ENCODE results near the gene LDAH. TPM values are rescaled to one million over a fixed set of nuclear protein-coding genes. Genes with fewer than 3 reads are reported as not detected.
A peak's percentile ranks its signal among the peaks of the same experiment; 100 is the strongest.

LDAH gene
- total and polyA plus RNA-seq, 3 experiments from 2014 or later = 12.7 to 32.1 (median 31.6) TPM

DNA sequence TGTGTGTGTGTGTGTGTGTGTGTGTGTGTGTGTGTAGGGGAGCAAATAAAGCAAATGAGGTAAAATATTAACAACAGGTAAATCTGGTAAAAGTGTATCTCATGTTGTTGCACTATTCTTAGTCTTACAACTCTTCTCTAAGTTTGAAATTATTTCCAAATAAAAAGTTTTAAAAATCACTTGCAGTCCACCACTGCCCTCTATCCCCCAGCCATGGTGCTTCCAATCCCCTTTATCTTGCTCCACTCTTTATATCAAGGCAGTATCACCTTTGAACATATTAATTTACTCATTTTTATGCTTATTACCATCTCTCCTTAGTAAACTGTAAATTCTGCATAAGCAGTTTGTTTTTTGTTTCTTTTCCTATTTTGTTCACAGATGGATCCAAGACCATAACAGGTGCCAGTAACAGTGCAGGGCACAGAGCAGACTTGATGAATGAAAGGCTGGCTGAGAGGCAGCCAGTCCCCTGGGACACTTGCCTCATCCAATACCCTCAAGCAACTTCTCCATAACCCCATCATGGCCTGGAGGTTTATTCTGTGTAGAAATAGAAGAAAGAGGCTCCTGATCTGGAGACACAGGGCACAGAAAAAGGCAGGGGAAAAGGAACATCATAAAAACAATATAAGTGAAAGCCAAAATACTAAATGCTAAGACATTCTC, 67.6 kb downstream of the LDAH start:
- POLR2A ChIA-PET = no interaction called here
- no peak overlapping the region for H3K4me3 Mint-ChIP-seq
- Histone ChIP-seq H3K4me3 (ENCODE audit: low read length) (no peak overlapping the region), H3K27me3 (ENCODE audit: insufficient read depth, low read length, poor library complexity, severe bottlenecking) (no peaks in the 10 kb centered on the region), H3K27ac (ENCODE audit: low read depth, low read length) (no peak overlapping the region), H3K4me1 (ENCODE audit: insufficient read depth, low read length) (no peaks in the 10 kb centered on the region), H3K36me3 (ENCODE audit: insufficient read depth, low read length) (no peaks in the 10 kb centered on the region), H3K9me3 (ENCODE audit: low read length) (no peaks in the 10 kb centered on the region)
- peaks cover 14 to 42% (median 37%) of the 10 kb centered on the region in 3 donors for H3K36me3 Mint-ChIP-seq
- peak overlapping the region in 1 of 8 donors; percentile 21 for H3K27ac Mint-ChIP-seq
- no peaks in the 10 kb centered on the region for H3K27me3 Mint-ChIP-seq
- CTCF ChIA-PET = no interaction called here
- H3K4me1 Mint-ChIP-seq = no peaks in the 10 kb centered on the region
- peaks cover 0 to 2% (median 0%) of the 10 kb centered on the region in 5 donors for H3K9me3 Mint-ChIP-seq
- DNase-seq = no peak

DNA sequence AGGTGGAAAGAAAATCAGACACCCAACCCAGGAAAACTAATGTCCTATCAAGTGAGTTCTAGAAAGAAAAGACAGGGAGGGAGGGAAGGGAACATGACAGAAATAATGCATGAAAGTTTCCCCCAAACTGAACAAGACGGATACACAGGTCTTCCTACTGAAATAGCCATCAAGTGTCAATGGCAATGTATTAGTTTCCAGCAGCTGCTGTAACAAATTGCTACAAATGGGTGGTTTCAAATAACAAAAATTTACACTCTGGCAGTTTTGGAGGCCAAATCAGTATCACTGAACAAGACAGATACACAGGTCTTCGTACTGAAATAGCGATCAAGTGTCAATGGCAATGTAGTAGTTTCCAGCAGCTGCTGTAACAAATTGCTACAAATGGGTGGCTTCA, 70.6 kb downstream of the LDAH start:
- Mint-ChIP-seq H3K4me3 (no peak overlapping the region), H3K4me1 (no peaks in the 10 kb centered on the region), H3K36me3 (peaks cover 15 to 42% (median 39%) of the 10 kb centered on the region in 3 donors), H3K27me3 (no peaks in the 10 kb centered on the region), H3K9me3 (peaks cover 0 to 2% (median 0%) of the 10 kb centered on the region in 5 donors), H3K27ac (no peak overlapping the region)
- no peaks in the 10 kb centered on the region for H3K36me3 ChIP-seq (ENCODE audit: insufficient read depth, low read length)
- no peaks in the 10 kb centered on the region for H3K9me3 ChIP-seq (ENCODE audit: low read length)
- POLR2A ChIA-PET = no interaction called here
- H3K27me3 ChIP-seq (ENCODE audit: insufficient read depth, low read length, poor library complexity, severe bottlenecking) = no peaks in the 10 kb centered on the region
- CTCF ChIA-PET = no interaction called here
- DNase-seq = no peak
- H3K27ac ChIP-seq (ENCODE audit: low read depth, low read length) = no peak overlapping the region
- no peaks in the 10 kb centered on the region for H3K4me1 ChIP-seq (ENCODE audit: insufficient read depth, low read length)
- H3K4me3 ChIP-seq (ENCODE audit: low read length) = no peak overlapping the region

DNA sequence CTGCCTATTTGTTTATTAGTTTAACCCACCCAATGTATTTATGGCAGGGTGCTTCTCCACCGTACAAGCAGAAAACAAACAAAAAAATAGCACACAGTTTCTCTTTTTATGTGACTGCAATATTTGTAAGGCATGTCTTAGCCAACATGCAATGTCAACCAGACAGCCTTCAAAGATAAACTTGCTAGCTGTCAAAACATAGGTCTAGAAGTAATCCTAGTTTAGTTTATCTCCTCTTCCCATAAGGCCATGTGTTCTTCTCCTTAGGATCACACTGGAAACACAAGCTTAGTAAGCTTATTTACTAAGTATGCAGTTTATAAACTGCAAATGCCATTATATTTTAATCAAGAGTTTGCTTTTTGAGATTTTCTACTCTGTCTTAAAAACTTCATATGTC, 75.6 kb downstream of the LDAH start:
- Histone ChIP-seq H3K4me1 (ENCODE audit: insufficient read depth, low read length) (no peaks in the 10 kb centered on the region), H3K4me3 (ENCODE audit: low read length) (no peak overlapping the region), H3K9me3 (ENCODE audit: low read length) (no peaks in the 10 kb centered on the region), H3K36me3 (ENCODE audit: insufficient read depth, low read length) (no peaks in the 10 kb centered on the region), H3K27ac (ENCODE audit: low read depth, low read length) (no peak overlapping the region), H3K27me3 (ENCODE audit: insufficient read depth, low read length, poor library complexity, severe bottlenecking) (no peaks in the 10 kb centered on the region)
- Mint-ChIP-seq H3K27ac (no peak overlapping the region), H3K36me3 (peaks cover 14 to 36% (median 15%) of the 10 kb centered on the region in 3 donors), H3K9me3 (no peaks in the 10 kb centered on the region), H3K4me3 (no peak overlapping the region), H3K27me3 (no peaks in the 10 kb centered on the region), H3K4me1 (peaks cover 0 to 2% (median 0%) of the 10 kb centered on the region in 3 donors)
- no peak for DNase-seq
- POLR2A ChIA-PET = no interaction called here
- CTCF ChIA-PET = interaction anchor here (1.6 kb wide), 1 partner anchor 105 kb away, joined by 3 read pairs; no protein-coding TSS in a partner anchor

DNA sequence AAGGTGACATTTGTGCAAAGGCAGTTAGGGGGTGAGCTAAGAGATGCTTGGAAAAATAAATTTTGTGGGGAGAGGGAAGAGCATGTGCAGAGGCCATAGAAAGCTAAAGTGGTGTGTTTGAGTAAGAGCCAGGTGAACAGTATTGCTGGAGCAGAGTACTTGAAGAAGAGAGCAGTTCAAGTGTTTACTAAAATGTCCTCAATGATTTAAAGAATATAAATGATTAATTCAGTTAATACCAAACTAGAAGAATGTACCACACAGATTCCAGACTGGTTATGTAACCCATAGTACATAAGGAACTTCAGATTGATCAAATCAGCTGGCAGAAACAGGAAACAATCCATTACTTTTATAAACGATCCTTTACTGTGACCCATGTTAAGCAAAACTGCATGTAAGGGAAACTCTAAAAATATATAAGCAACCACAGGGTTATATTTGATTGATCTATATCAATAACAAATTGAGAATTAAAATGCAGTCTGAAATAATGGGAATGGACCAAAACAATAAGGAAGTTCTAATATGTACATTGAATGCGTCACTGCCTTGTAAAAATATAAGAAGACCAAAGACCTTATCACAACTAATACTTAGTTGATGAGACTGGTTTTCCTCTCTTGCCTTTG, 76.9 kb downstream of the LDAH start:
- CTCF ChIA-PET = no interaction called here
- Mint-ChIP-seq H3K4me1 (peaks cover 0 to 2% (median 0%) of the 10 kb centered on the region in 3 donors), H3K36me3 (peaks cover 13 to 40% (median 14%) of the 10 kb centered on the region in 3 donors), H3K9me3 (no peaks in the 10 kb centered on the region), H3K4me3 (no peak overlapping the region), H3K27me3 (no peaks in the 10 kb centered on the region), H3K27ac (peak overlapping the region in 1 of 8 donors; percentile 20)
- Histone ChIP-seq H3K36me3 (ENCODE audit: insufficient read depth, low read length) (no peaks in the 10 kb centered on the region), H3K27ac (ENCODE audit: low read depth, low read length) (no peak overlapping the region), H3K27me3 (ENCODE audit: insufficient read depth, low read length, poor library complexity, severe bottlenecking) (no peaks in the 10 kb centered on the region), H3K9me3 (ENCODE audit: low read length) (no peaks in the 10 kb centered on the region), H3K4me3 (ENCODE audit: low read length) (no peak overlapping the region), H3K4me1 (ENCODE audit: insufficient read depth, low read length) (no peaks in the 10 kb centered on the region)
- DNase-seq = no peak
- POLR2A ChIA-PET = no interaction called here

DNA sequence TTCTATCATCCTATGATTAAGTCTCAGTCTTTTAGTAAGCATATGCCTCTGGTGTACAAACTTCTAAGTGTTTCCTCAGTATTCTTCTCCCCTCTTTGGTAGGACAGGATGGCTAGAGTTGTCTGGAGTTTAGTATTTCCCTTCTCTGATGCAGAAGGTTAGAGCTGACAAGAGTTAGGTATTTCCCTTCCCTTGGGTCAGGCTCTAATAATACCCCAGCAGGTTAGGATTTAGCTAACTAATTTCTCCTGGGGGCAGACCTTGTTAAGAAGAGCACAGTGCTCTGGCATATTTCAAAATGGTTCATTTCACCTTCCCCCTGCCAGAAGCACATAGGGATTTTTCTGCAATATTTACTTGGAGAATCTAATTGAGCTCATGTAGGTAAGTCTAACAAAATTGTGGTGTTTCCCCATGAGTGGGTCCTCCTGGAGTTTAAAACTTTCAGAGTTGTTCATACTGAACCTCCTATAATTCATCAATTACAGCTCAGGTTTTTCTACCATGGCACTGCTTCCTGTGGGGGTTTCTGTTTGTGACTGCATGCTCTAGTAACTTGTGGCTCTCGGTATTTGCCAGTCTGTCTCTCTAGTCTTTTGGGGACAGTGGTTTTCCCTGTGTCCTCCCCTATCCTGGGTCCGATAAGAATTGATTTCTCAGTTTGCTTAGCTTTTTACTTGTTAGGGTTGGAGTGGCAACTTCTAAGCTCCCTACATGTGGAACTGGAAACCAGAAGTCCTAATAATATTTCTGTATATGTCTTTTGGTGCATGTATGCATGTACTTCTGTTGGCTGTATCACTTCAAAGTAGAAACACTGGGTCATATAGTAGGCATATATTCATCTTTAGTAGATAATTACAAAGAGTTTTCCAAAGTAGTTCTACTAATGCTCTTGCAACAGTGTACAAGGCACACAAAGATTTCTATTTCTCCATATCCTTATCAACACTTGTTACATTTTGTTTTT, 78.2 kb downstream of the LDAH start:
- H3K27me3 ChIP-seq (ENCODE audit: insufficient read depth, low read length, poor library complexity, severe bottlenecking) = no peaks in the 10 kb centered on the region
- Mint-ChIP-seq H3K27me3 (no peaks in the 10 kb centered on the region), H3K27ac (no peak overlapping the region), H3K9me3 (no peaks in the 10 kb centered on the region), H3K36me3 (peaks cover 9 to 33% (median 15%) of the 10 kb centered on the region in 3 donors), H3K4me3 (no peak overlapping the region), H3K4me1 (peaks cover 0 to 2% (median 0%) of the 10 kb centered on the region in 3 donors)
- DNase-seq = no peak
- POLR2A ChIA-PET = no interaction called here
- H3K9me3 ChIP-seq (ENCODE audit: low read length) = no peaks in the 10 kb centered on the region
- H3K4me3 ChIP-seq (ENCODE audit: low read length) = no peak overlapping the region
- CTCF ChIA-PET = no interaction called here
- H3K4me1 ChIP-seq (ENCODE audit: insufficient read depth, low read length) = no peaks in the 10 kb centered on the region
- no peak overlapping the region for H3K27ac ChIP-seq (ENCODE audit: low read depth, low read length)
- no peaks in the 10 kb centered on the region for H3K36me3 ChIP-seq (ENCODE audit: insufficient read depth, low read length)

DNA sequence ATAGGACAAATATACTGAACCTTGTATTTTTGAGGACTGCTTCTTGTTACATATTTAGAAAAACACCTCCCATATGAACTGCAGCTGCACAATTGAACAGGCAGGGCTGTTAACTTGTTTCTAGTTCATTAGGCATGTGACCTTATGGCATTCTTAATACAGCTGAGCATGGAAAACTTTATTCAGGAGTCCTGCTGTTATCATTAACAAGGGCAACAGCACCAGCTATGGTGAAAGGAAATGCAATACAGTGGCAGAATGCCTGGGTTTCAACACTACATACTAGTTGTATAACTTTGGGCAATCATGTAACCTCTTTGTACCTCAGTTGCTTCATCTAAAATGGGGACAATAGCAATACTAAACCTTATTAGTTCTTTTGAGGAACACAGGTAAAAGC, 84.1 kb downstream of the LDAH start:
- H3K4me3 Mint-ChIP-seq = no peak overlapping the region
- no peaks in the 10 kb centered on the region for H3K9me3 Mint-ChIP-seq
- peaks cover 22 to 53% (median 47%) of the 10 kb centered on the region in 3 donors for H3K36me3 Mint-ChIP-seq
- peaks cover 5 to 12% (median 7%) of the 10 kb centered on the region in 3 donors for H3K4me1 Mint-ChIP-seq
- CTCF ChIA-PET = no interaction called here
- H3K27me3 Mint-ChIP-seq = no peaks in the 10 kb centered on the region
- H3K9me3 ChIP-seq (ENCODE audit: low read length) = no peaks in the 10 kb centered on the region
- H3K27ac Mint-ChIP-seq = no peak overlapping the region
- no peak overlapping the region for H3K4me3 ChIP-seq (ENCODE audit: low read length)
- DNase-seq = no peak
- no peaks in the 10 kb centered on the region for H3K27me3 ChIP-seq (ENCODE audit: insufficient read depth, low read length, poor library complexity, severe bottlenecking)
- H3K36me3 ChIP-seq (ENCODE audit: insufficient read depth, low read length) = no peaks in the 10 kb centered on the region
- POLR2A ChIA-PET = no interaction called here
- no peaks in the 10 kb centered on the region for H3K4me1 ChIP-seq (ENCODE audit: insufficient read depth, low read length)
- H3K27ac ChIP-seq (ENCODE audit: low read depth, low read length) = no peak overlapping the region

DNA sequence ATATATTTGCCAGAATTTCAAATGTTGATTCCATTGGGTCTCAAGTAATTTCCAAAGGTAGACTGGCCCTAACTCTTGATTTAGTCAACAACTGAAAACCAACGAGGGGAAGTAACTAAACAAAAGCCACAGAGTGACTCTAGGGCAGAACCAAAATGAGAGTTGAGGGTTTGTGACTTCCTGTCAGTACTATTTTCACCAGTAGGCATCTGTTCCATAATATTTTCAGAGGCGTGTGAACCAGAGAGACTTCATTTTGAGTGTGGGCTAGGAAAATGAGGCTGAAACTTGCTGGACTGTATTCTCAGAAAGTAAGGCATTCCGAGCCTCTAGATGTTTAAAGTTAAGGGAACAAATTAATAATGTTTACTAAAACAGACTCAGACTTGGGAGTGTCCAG, 85.4 kb downstream of the LDAH start:
- DNase-seq = no peak
- H3K4me3 Mint-ChIP-seq = no peak overlapping the region
- CTCF ChIA-PET = no interaction called here

More for the DNA sequence above, 85.4 kb downstream of the LDAH start:
- no peak overlapping the region for H3K4me3 ChIP-seq (ENCODE audit: low read length)
- no peak overlapping the region for H3K27ac ChIP-seq (ENCODE audit: low read depth, low read length)
- H3K36me3 ChIP-seq (ENCODE audit: insufficient read depth, low read length) = no peaks in the 10 kb centered on the region
- no peaks in the 10 kb centered on the region for H3K9me3 ChIP-seq (ENCODE audit: low read length)
- H3K4me1 ChIP-seq (ENCODE audit: insufficient read depth, low read length) = no peaks in the 10 kb centered on the region
- Mint-ChIP-seq H3K4me1 (peaks cover 5 to 12% (median 7%) of the 10 kb centered on the region in 3 donors), H3K36me3 (peaks cover 18 to 50% (median 45%) of the 10 kb centered on the region in 3 donors), H3K27me3 (no peaks in the 10 kb centered on the region), H3K9me3 (no peaks in the 10 kb centered on the region), H3K27ac (peak overlapping the region in 1 of 8 donors; percentile 2)
- POLR2A ChIA-PET = no interaction called here
- H3K27me3 ChIP-seq (ENCODE audit: insufficient read depth, low read length, poor library complexity, severe bottlenecking) = no peaks in the 10 kb centered on the region
